Natural killer cell treated with Interleukin-12 subunit alpha and Interleukin-12 subunit beta and Interleukin-15 and Interleukin-18, amount 100 ng/mL, for 72 hours (primary cell): ENCODE results near the gene AMPD2. TPM values are rescaled to one million over a fixed set of nuclear protein-coding genes. Genes with fewer than 3 reads are reported as not detected.

ENCODE experiments used
- ATAC-seq, 2 donors: fragments of 150-1000 bp; cut with Tn5 transposase in 1 of 2; sonication (Bioruptor Pico), chemical (Tn5 transposase) in 1 of 2; 2 replicates each; pipeline ENCODE4 v1.10.0; 2021
- DNase-seq: peaks from one replicate; pipeline ENCODE4 v3.0.0; 2022; ENCODE audit warnings: low spot score
- H3K27ac Mint-ChIP-seq, 2 donors: 1 replicate in 1 of 2; 2 replicates in 1 of 2; pipeline ENCODE4 v1.8.0; 2022; ENCODE audit warnings: mixed read lengths in 2 of 2, mild to moderate bottlenecking in 1 of 2, moderate library complexity in 1 of 2
- H3K27me3 Mint-ChIP-seq, 2 donors: 1 replicate in 1 of 2; 2 replicates in 1 of 2; pipeline ENCODE4 v1.8.0; 2022; ENCODE audit warnings: mixed read lengths in 2 of 2
- H3K36me3 Mint-ChIP-seq: one replicate; pipeline ENCODE4 v1.8.0; 2022; ENCODE audit warnings: mixed read lengths
- H3K4me1 Mint-ChIP-seq, 2 donors: 1 replicate in 1 of 2; 2 replicates in 1 of 2; pipeline ENCODE4 v1.8.0; 2022; ENCODE audit warnings: low read depth in 2 of 2, mixed read lengths in 2 of 2, mild to moderate bottlenecking in 1 of 2
- H3K4me3 Mint-ChIP-seq: one replicate; pipeline ENCODE4 v1.8.0; 2022; ENCODE audit warnings: mixed read lengths
- H3K9me3 Mint-ChIP-seq: 2 replicates; pipeline ENCODE4 v1.8.0; 2022; ENCODE audit warnings: mixed read lengths
- total RNA-seq, 2 donors: library from RNA; stranded (reverse); gene quantifications; one replicate each; pipeline ENCODE4 v1.2.3, GENCODE V29; 2022

The AMPD2 gene
- total RNA-seq, 2 donors from 2014 or later, result 79.0 to 144 TPM

GRCh38 chr1:109640285-109640865 is 20.7 kb downstream of the AMPD2 start:
- peaks cover 5 to 6% of the 10 kb centered on the region in 2 donors for H3K27me3 Mint-ChIP-seq
- no peak overlapping the region for H3K4me3 Mint-ChIP-seq
- DNase-seq, result peak; percentile 81
- H3K4me1 Mint-ChIP-seq, result peaks cover 4 to 5% of the 10 kb centered on the region in 2 donors
- no peak overlapping the region for H3K27ac Mint-ChIP-seq
- peak; percentile 81 to 82 for ATAC-seq
- no peaks in the 10 kb centered on the region for H3K36me3 Mint-ChIP-seq
- no peaks in the 10 kb centered on the region for H3K9me3 Mint-ChIP-seq

- DNase-seq (no peak), ATAC-seq (no peak)
- H3K27ac Mint-ChIP-seq, result no peak overlapping the region
- no peaks in the 10 kb centered on the region for H3K36me3 Mint-ChIP-seq
- H3K9me3 Mint-ChIP-seq, result no peaks in the 10 kb centered on the region
- no peak overlapping the region for H3K4me3 Mint-ChIP-seq
- peaks cover 4 to 5% of the 10 kb centered on the region in 2 donors for H3K4me1 Mint-ChIP-seq
- H3K27me3 Mint-ChIP-seq, result peaks cover 5 to 6% of the 10 kb centered on the region in 2 donors
Measured at GRCh38 chr1:109641078-109641740, 21.6 kb downstream of the AMPD2 start.

GRCh38 chr1:109641861-109642260 is 22.2 kb downstream of the AMPD2 start:
- Mint-ChIP-seq H3K27ac (no peak overlapping the region), H3K4me3 (no peak overlapping the region), H3K27me3 (peaks cover 5 to 6% of the 10 kb centered on the region in 2 donors), H3K9me3 (no peaks in the 10 kb centered on the region), H3K4me1 (peaks cover 4 to 5% of the 10 kb centered on the region in 2 donors), H3K36me3 (no peaks in the 10 kb centered on the region)
- no peak for ATAC-seq
- DNase-seq, result no peak

- no peak overlapping the region for H3K27ac Mint-ChIP-seq
- H3K4me3 Mint-ChIP-seq, result no peak overlapping the region
- peaks cover 4 to 5% of the 10 kb centered on the region in 2 donors for H3K4me1 Mint-ChIP-seq
- DNase-seq (no peak), ATAC-seq (no peak)
- H3K27me3 Mint-ChIP-seq, result peaks cover 0 to 6% of the 10 kb centered on the region in 2 donors
- no peaks in the 10 kb centered on the region for H3K9me3 Mint-ChIP-seq
- no peaks in the 10 kb centered on the region for H3K36me3 Mint-ChIP-seq
Measured at GRCh38 chr1:109642626-109643025, 23.0 kb downstream of the AMPD2 start.

- no peak overlapping the region for H3K4me3 Mint-ChIP-seq
- peak; percentile 90 for DNase-seq
- no peak overlapping the region for H3K27ac Mint-ChIP-seq
- peak; percentile 93 for ATAC-seq
- no peaks in the 10 kb centered on the region for H3K36me3 Mint-ChIP-seq
- peaks cover 4 to 5% of the 10 kb centered on the region in 2 donors for H3K4me1 Mint-ChIP-seq
- peaks cover 0 to 6% of the 10 kb centered on the region in 2 donors for H3K27me3 Mint-ChIP-seq
- no peaks in the 10 kb centered on the region for H3K9me3 Mint-ChIP-seq
Measured at GRCh38 chr1:109643385-109644230, 24.0 kb downstream of the AMPD2 start.

- Mint-ChIP-seq H3K9me3 (no peaks in the 10 kb centered on the region), H3K27me3 (peaks cover 0 to 6% of the 10 kb centered on the region in 2 donors), H3K4me1 (peaks cover 4 to 5% of the 10 kb centered on the region in 2 donors), H3K4me3 (no peak overlapping the region), H3K36me3 (no peaks in the 10 kb centered on the region), H3K27ac (no peak overlapping the region)
- ATAC-seq, result no peak
- DNase-seq, result no peak
Measured at GRCh38 chr1:109644670-109645069, 25.0 kb downstream of the AMPD2 start.

GRCh38 chr1:109649491-109649914 is 29.9 kb downstream of the AMPD2 start:
- Mint-ChIP-seq H3K27me3 (peaks cover 5 to 15% of the 10 kb centered on the region in 2 donors), H3K27ac (no peak overlapping the region), H3K9me3 (no peaks in the 10 kb centered on the region), H3K36me3 (no peaks in the 10 kb centered on the region), H3K4me1 (peaks cover 0 to 1% of the 10 kb centered on the region in 2 donors), H3K4me3 (no peak overlapping the region)
- DNase-seq (no peak), ATAC-seq (no peak)

- no peak for DNase-seq
- Mint-ChIP-seq H3K27me3 (peaks cover 5 to 20% of the 10 kb centered on the region in 2 donors), H3K36me3 (no peaks in the 10 kb centered on the region), H3K4me1 (peaks cover 9 to 12% of the 10 kb centered on the region in 2 donors), H3K27ac (no peak overlapping the region), H3K9me3 (no peaks in the 10 kb centered on the region), H3K4me3 (no peak overlapping the region)
- ATAC-seq, result no peak
Measured at GRCh38 chr1:109650609-109651008, 31.0 kb downstream of the AMPD2 start.

- no peak overlapping the region for H3K4me3 Mint-ChIP-seq
- no peaks in the 10 kb centered on the region for H3K9me3 Mint-ChIP-seq
- DNase-seq (no peak), ATAC-seq (no peak)
- H3K27me3 Mint-ChIP-seq, result peaks cover 5 to 20% of the 10 kb centered on the region in 2 donors
- H3K4me1 Mint-ChIP-seq, result peaks cover 14 to 16% of the 10 kb centered on the region in 2 donors
- H3K27ac Mint-ChIP-seq, result no peak overlapping the region
- H3K36me3 Mint-ChIP-seq, result no peaks in the 10 kb centered on the region
Measured at GRCh38 chr1:109652402-109652801, 32.8 kb downstream of the AMPD2 start.

- no peak for DNase-seq
- H3K9me3 Mint-ChIP-seq, result no peaks in the 10 kb centered on the region
- no peak overlapping the region for H3K4me3 Mint-ChIP-seq
- peaks cover 5 to 17% of the 10 kb centered on the region in 2 donors for H3K27me3 Mint-ChIP-seq
- no peak overlapping the region for H3K27ac Mint-ChIP-seq
- no peaks in the 10 kb centered on the region for H3K36me3 Mint-ChIP-seq
- no peak for ATAC-seq
- H3K4me1 Mint-ChIP-seq, result peaks cover 14 to 16% of the 10 kb centered on the region in 2 donors
Measured at GRCh38 chr1:109653306-109653705, 33.7 kb downstream of the AMPD2 start.

- ATAC-seq, result no peak
- no peaks in the 10 kb centered on the region for H3K36me3 Mint-ChIP-seq
- H3K4me1 Mint-ChIP-seq, result peaks cover 14 to 16% of the 10 kb centered on the region in 2 donors
- H3K9me3 Mint-ChIP-seq, result no peaks in the 10 kb centered on the region
- H3K27me3 Mint-ChIP-seq, result peaks cover 5 to 17% of the 10 kb centered on the region in 2 donors
- peak overlapping the region; percentile 8 for H3K4me3 Mint-ChIP-seq
- DNase-seq, result no peak
- H3K27ac Mint-ChIP-seq, result peak overlapping the region; percentile 68 to 90
Measured at GRCh38 chr1:109654519-109654918, 34.9 kb downstream of the AMPD2 start.

- Mint-ChIP-seq H3K4me1 (peaks cover 14 to 16% of the 10 kb centered on the region in 2 donors), H3K27me3 (peaks cover 5 to 17% of the 10 kb centered on the region in 2 donors), H3K9me3 (no peaks in the 10 kb centered on the region), H3K27ac (peak within 1 kb of the TSS; percentile 68 to 90), H3K4me3 (peak within 1 kb of the TSS; percentile 86), H3K36me3 (no peaks in the 10 kb centered on the region)
- DNase-seq (peak; percentile 69), ATAC-seq (peak; percentile 92 to 95)
Measured at GRCh38 chr1:109655615-109656519, 36.2 kb downstream of the AMPD2 start, which contains the start of gene GSTM4. Gene GSTM4 (plus strand): TSS chr1:109656099. CDS start chr1:109656390, 291 bp downstream.

- Mint-ChIP-seq H3K36me3 (no peaks in the 10 kb centered on the region), H3K4me1 (peaks cover 14 to 19% of the 10 kb centered on the region in 2 donors), H3K27me3 (peaks cover 5 to 9% of the 10 kb centered on the region in 2 donors), H3K4me3 (peak overlapping the region; percentile 48), H3K27ac (no peak overlapping the region), H3K9me3 (no peaks in the 10 kb centered on the region)
- ATAC-seq (no peak), DNase-seq (no peak)
Measured at GRCh38 chr1:109657395-109657794, 37.8 kb downstream of the AMPD2 start.
